GM12878 (cell line): Measurements from ENCODE around the gene CERT1.

ENCODE experiments used
- CBX5 ChIP-seq: sonication (generic); IDR thresholded peaks from 2 replicates; pipeline ENCODE4 v1.6.1; 2016; ENCODE audit warnings: low read depth, moderate library complexity, mild to moderate bottlenecking, inconsistent platforms
- CEBPB ChIP-seq, 2 experiments: fragments of 150-350 bp in 1 of 2; IDR thresholded peaks; 2 replicates each; pipeline ENCODE4 v1.6.1; 2012 to 2014; ENCODE audit warnings: low read depth in 2 of 2, low read length in 2 of 2, borderline replicate concordance in 1 of 2, inconsistent platforms in 1 of 2
- CREB1 ChIP-seq: IDR thresholded peaks from 2 replicates; pipeline ENCODE4 v1.6.1; 2012; ENCODE audit warnings: low read depth, mild to moderate bottlenecking, inconsistent platforms
- ETV6 ChIP-seq, 2 experiments: fragments of 450-650 bp in 1 of 2; IDR thresholded peaks in 1 of 2; conservative IDR thresholded peaks in 1 of 2; 2 replicates each; pipeline ENCODE4 v1.6.1; 2014; ENCODE audit warnings: antibody characterized with exemption in 1 of 2, borderline replicate concordance in 1 of 2, low read depth in 1 of 2, mild to moderate bottlenecking in 1 of 2, moderate library complexity in 1 of 2
- GABPA ChIP-seq: IDR thresholded peaks from 2 replicates; pipeline ENCODE4 v1.6.1; 2014; ENCODE audit warnings: antibody characterized with exemption, low read depth, mild to moderate bottlenecking, inconsistent platforms
- HDAC2 ChIP-seq: fragments of 200-600 bp; sonication (generic); IDR thresholded peaks from 2 replicates; pipeline ENCODE4 v1.6.1; 2017
- HDGF ChIP-seq: fragments of 450-650 bp; IDR thresholded peaks from 2 replicates; pipeline ENCODE4 v1.6.1; 2016; ENCODE audit warnings: antibody characterized with exemption
- POLR2AphosphoS5 ChIP-seq: IDR thresholded peaks from 2 replicates; pipeline ENCODE4 v1.6.1; 2011; ENCODE audit warnings: mild to moderate bottlenecking, low read length, inconsistent platforms
- SIN3A ChIP-seq: IDR thresholded peaks from 2 replicates; pipeline ENCODE4 v1.6.1; 2012; ENCODE audit warnings: low read depth, low read length, improper control_type of control experiment
- TARDBP ChIP-seq: IDR thresholded peaks from 2 replicates; pipeline ENCODE4 v1.6.1; 2016; ENCODE audit warnings: borderline replicate concordance
- ZNF384 ChIP-seq: IDR thresholded peaks from 2 replicates; pipeline ENCODE4 v1.6.1; 2012; ENCODE audit warnings: low read depth, mild to moderate bottlenecking, low read length, improper control_type of control experiment, borderline replicate concordance
- TF ChIP-seq, protein P1 (sequence below), 3 experiments: IDR thresholded peaks in 2 of 3; conservative IDR thresholded peaks in 1 of 3; 2 replicates each; pipeline ENCODE4 v1.5.1; 2011; ENCODE audit warnings: low read depth in 3 of 3, low read length in 3 of 3, mild to moderate bottlenecking in 3 of 3, control low read depth in 2 of 3, moderate library complexity in 2 of 3, inconsistent platforms in 1 of 3, mixed read lengths in 1 of 3; ENCODE audit not compliant: control insufficient read depth in 2 of 3, insufficient read depth in 1 of 3; ENCODE audit errors: extremely low read depth in 1 of 3
- TF ChIP-seq, protein P2 (sequence below): IDR thresholded peaks from 2 replicates; pipeline ENCODE4 v1.6.1; 2012; ENCODE audit warnings: improper control_type of control experiment, low read depth, low read length; ENCODE audit not compliant: insufficient replicate concordance

DNA sequence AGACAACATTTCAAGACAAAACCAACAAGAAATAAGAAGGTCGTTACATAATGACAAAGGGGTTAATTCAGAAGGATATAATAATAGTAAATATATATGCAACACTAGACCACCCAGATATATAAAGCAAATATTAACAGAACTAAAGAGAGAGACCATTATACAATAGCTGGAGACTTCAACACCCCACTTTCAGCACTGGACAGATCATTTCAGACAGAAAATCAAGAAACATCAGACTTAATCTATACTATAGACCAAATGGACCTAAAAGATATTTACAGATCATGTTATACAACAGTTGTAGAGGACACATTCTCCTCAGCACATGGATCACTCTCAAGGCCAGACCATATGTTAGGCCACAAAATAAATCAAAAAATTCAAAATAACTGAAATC, 26.8 kb downstream of the CERT1 start:
- TF ChIP-seq HDGF (no peak), POLR2AphosphoS5 (no peak), CREB1 (no peak), ZNF384 (no peak), SIN3A (no peak), TARDBP (no peak), CBX5 (no peak), CEBPB (IDR thresholded peaks at IDR 0.05; ENCODE audit: borderline replicate concordance in 1 of 2, low read depth in 2 of 2, low read length in 2 of 2) (no peak), ETV6 (conservative IDR thresholded peaks at IDR 0.05 in 1 of 2, IDR thresholded peaks at IDR 0.05 in 1 of 2; ENCODE audit: borderline replicate concordance in 1 of 2, low read depth in 1 of 2) (no peak), HDAC2 (no peak), GABPA (no peak)
- TF ChIP-seq, protein P1, sequence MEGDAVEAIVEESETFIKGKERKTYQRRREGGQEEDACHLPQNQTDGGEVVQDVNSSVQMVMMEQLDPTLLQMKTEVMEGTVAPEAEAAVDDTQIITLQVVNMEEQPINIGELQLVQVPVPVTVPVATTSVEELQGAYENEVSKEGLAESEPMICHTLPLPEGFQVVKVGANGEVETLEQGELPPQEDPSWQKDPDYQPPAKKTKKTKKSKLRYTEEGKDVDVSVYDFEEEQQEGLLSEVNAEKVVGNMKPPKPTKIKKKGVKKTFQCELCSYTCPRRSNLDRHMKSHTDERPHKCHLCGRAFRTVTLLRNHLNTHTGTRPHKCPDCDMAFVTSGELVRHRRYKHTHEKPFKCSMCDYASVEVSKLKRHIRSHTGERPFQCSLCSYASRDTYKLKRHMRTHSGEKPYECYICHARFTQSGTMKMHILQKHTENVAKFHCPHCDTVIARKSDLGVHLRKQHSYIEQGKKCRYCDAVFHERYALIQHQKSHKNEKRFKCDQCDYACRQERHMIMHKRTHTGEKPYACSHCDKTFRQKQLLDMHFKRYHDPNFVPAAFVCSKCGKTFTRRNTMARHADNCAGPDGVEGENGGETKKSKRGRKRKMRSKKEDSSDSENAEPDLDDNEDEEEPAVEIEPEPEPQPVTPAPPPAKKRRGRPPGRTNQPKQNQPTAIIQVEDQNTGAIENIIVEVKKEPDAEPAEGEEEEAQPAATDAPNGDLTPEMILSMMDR (IDR thresholded peaks at IDR 0.05 in 2 of 3, conservative IDR thresholded peaks at IDR 0.05 in 1 of 3; ENCODE audit: control insufficient read depth in 2 of 3, extremely low read depth in 1 of 3, insufficient read depth in 1 of 3, low read depth in 3 of 3, low read length in 3 of 3): no peak
- TF ChIP-seq, protein P2, sequence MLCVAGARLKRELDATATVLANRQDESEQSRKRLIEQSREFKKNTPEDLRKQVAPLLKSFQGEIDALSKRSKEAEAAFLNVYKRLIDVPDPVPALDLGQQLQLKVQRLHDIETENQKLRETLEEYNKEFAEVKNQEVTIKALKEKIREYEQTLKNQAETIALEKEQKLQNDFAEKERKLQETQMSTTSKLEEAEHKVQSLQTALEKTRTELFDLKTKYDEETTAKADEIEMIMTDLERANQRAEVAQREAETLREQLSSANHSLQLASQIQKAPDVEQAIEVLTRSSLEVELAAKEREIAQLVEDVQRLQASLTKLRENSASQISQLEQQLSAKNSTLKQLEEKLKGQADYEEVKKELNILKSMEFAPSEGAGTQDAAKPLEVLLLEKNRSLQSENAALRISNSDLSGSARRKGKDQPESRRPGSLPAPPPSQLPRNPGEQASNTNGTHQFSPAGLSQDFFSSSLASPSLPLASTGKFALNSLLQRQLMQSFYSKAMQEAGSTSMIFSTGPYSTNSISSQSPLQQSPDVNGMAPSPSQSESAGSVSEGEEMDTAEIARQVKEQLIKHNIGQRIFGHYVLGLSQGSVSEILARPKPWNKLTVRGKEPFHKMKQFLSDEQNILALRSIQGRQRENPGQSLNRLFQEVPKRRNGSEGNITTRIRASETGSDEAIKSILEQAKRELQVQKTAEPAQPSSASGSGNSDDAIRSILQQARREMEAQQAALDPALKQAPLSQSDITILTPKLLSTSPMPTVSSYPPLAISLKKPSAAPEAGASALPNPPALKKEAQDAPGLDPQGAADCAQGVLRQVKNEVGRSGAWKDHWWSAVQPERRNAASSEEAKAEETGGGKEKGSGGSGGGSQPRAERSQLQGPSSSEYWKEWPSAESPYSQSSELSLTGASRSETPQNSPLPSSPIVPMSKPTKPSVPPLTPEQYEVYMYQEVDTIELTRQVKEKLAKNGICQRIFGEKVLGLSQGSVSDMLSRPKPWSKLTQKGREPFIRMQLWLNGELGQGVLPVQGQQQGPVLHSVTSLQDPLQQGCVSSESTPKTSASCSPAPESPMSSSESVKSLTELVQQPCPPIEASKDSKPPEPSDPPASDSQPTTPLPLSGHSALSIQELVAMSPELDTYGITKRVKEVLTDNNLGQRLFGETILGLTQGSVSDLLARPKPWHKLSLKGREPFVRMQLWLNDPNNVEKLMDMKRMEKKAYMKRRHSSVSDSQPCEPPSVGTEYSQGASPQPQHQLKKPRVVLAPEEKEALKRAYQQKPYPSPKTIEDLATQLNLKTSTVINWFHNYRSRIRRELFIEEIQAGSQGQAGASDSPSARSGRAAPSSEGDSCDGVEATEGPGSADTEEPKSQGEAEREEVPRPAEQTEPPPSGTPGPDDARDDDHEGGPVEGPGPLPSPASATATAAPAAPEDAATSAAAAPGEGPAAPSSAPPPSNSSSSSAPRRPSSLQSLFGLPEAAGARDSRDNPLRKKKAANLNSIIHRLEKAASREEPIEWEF: no peak
